HG03442 (cell line): ENCODE data around the gene FZR1.

ENCODE experiments used
- ATAC-seq: cut with Tn5 transposase; IDR thresholded peaks from one replicate; pipeline ENCODE4 v1.9.1; 2021; ENCODE audit warnings: mild to moderate bottlenecking, moderate library complexity; ENCODE audit not compliant: unreplicated experiment

The FZR1 gene

DNA sequence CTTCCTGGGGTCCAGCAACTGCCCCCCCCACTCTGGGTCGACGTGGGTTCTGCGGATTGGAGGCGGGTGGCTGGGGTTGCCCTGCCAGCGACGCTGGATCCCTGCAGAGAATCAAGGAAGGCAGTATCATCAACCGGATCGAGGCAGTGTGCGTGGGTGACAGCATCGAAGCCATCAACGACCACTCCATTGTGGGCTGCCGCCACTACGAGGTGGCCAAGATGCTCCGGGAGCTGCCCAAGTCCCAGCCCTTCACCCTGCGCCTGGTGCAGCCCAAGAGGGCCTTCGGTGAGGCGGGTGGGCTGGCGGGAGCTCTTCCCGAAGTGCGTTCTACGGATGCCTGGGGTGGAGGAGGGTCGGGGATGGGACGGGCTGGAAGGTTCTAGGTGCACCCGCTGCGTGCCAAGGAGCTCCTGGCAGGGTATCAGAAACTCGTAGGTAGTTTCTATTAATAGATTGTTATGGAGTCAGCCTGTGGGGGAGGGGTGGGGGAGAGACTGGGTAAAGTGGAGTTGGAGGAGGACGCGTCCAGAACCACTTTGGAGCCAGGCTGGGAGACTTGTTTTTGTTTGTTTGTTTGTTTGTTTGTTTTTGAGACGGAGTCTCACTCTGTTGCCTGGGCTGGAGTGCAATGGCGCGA lies 80.7 kb downstream of the FZR1 start:
- ATAC-seq = no peak
